Stimulated activated CD8-positive, alpha-beta memory T cell treated with anti-CD3 and anti-CD28 coated beads, Interleukin-15, amount 100 ng/mL, for 1 hour (primary cell): ENCODE measurements around the gene MAD2L2.

Source experiments
- DNase-seq: peaks from one replicate; pipeline ENCODE4 v3.0.0-alpha.2; 2020; ENCODE audit warnings: low read depth

Gene MAD2L2

GRCh38 chr1:11629184-11630016 lies 51.5 kb downstream of the MAD2L2 start:
- DNase-seq = no peak

GRCh38 chr1:11628767-11629166 lies 52.2 kb downstream of the MAD2L2 start:
- DNase-seq = no peak

GRCh38 chr1:11626551-11626950 lies 54.4 kb downstream of the MAD2L2 start:
- DNase-seq = no peak
